ENCODE data around the gene NKX2-3.

The NKX2-3 gene

DNA sequence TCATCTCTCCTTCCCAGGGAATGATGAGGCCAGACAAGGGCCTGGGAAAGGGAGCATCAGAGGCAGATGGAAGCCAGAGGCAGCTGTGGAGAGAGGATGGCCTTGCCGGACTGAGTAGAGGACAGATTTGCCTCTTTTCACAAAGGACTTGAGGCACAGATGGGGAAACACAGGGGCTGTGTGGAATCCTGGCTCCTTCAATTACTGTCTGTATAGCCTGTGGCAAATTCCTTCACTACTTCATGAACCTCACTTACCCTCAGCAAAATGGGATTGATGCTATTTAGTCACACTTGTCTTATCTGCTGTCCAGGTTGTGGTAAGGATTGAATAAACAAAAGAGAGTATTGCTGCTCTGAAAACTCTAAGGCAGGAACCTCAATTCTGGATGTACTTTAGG lies 47.2 kb downstream of the NKX2-3 start:
- in situ Hi-C loops (cut with MboI; ENCODE audit: low sequenced_read_pairs, unreplicated experiment) = no loop called here
- no peak for DNase-seq (ENCODE audit: low spot score)
- TF ChIP-seq CTCF (IDR thresholded peaks at IDR 0.05; ENCODE audit: borderline replicate concordance, control extremely low read depth, extremely low read depth, insufficient read depth, missing control alignments) = no peak

GRCh38 chr10:99582255-99582770 lies 49.6 kb downstream of the NKX2-3 start:
- in situ Hi-C loops (cut with MboI; ENCODE audit: low sequenced_read_pairs, unreplicated experiment) = no loop called here
- no peak for DNase-seq (ENCODE audit: low spot score)
- TF ChIP-seq CTCF (IDR thresholded peaks at IDR 0.05; ENCODE audit: borderline replicate concordance, control extremely low read depth, extremely low read depth, insufficient read depth, missing control alignments) = no peak

- TF ChIP-seq CTCF (IDR thresholded peaks at IDR 0.05; ENCODE audit: borderline replicate concordance, control extremely low read depth, extremely low read depth, insufficient read depth, missing control alignments) = no peak
- in situ Hi-C loops (cut with MboI; ENCODE audit: low sequenced_read_pairs, unreplicated experiment) = no loop called here
- DNase-seq (ENCODE audit: low spot score) = no peak
These were observed 50.9 kb downstream of the NKX2-3 start for GRCh38 chr10:99583687-99584086.
